Measurements from ENCODE around the gene NHSL2.
"Not testable (repeated sequence)": the region's sequence is repeated elsewhere in the genome, so short reads cannot be mapped to it uniquely, and the experiment has no call there.

The NHSL2 gene

DNA sequence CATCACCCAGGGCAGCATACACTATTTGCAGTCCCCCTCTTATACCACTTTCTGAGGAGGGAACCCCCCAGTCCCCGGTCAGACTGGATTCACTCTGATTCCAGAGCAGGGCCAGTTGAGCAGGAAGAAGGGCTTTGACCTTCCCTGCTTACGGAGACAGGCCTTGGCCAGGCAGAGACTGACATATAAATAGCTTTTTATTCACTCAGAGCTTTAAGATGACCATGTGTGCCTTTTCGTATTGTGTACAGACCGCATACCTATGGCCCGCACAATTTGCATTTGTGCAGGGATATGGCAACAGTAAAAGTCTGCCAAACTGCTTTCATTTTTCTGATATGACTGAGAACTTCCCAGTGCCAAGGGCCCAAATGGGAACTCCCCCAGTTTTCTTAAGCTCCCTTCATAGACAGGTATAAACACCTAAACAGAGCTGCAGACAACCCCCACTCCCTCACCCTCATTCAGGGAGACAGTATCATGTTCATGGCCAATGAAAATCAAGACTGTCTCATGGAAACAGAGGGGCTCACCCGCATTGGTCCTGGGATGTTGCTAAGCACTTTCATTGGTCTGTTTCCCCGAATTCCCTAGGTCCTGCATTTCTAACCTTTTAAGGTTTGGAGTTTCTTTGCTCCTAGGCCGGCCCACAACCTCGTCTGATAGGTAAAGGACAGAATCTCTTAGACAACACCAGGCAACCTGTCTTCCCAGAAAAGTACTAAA lies 135.1 kb downstream of the NHSL2 start:
- DNase-seq: no peak

- peak; percentile 25 for DNase-seq
Measured at GRCh38 chrX:72046447-72046846, 135.8 kb downstream of the NHSL2 start.

- DNase-seq: peak; percentile 23
Measured at GRCh38 chrX:72048510-72049455, 138.1 kb downstream of the NHSL2 start.

- no peak for DNase-seq
Measured at GRCh38 chrX:72050011-72050410, 139.4 kb downstream of the NHSL2 start.

DNA sequence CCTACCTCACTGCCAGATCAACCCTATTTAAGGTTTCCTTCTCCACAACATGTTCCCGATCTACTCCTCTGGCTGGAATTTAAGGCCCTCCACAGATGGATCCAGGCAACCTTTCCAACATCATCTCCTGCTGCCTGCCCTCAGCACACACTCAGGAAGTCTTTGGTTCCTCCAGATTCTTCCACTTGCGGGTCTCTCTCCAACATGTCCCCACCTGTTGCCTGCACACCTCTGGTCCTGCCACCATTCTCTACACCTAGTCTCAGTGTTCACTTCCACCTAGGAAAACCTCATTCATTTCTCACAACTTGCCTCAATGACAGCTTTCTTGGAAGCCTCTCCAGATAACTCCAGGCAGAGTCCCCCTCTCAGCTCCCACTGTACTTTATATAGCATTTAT lies 140.9 kb downstream of the NHSL2 start:
- no peak for DNase-seq

DNA sequence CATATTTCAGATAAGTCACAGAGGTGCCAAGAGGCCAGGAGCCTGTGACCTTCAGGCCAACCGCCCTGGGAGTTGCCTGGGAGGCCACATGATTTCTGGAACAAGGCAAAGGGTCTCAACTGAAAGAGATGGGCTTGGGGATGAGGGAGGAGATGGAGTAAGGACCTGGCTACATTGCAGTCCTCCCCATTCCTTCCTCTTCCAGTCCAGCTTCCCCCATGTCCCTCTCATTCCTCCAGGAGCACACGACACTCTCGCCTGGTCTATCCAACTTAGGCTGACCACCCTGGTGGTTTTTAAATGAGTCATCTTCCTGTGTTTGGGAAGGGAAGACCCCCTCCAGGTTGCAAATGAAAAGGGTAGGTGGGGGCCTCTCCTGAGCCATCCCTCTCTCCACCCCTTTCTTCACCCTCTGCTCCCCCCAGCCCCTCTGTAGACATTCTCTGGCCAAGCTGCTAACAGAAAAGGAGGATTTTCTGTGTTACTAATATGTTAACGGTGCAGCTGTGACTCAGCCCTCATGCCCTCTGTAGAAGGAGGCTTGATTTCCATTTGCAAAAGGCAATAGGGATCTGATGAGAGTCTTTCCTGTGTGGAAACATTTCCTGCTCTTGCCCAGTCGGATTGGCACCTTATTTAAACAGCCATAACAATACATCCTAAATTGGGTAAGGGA lies 141.9 kb downstream of the NHSL2 start:
- no peak for DNase-seq

- DNase-seq: no peak
Measured at GRCh38 chrX:72053508-72053907, 142.9 kb downstream of the NHSL2 start.

GRCh38 chrX:72054779-72055489 lies 144.3 kb downstream of the NHSL2 start:
- DNase-seq: no peak

- no peak for DNase-seq
Measured at GRCh38 chrX:72057331-72057730, 146.7 kb downstream of the NHSL2 start.

- no peak for DNase-seq
Measured at GRCh38 chrX:72057849-72058248, 147.2 kb downstream of the NHSL2 start.

DNA sequence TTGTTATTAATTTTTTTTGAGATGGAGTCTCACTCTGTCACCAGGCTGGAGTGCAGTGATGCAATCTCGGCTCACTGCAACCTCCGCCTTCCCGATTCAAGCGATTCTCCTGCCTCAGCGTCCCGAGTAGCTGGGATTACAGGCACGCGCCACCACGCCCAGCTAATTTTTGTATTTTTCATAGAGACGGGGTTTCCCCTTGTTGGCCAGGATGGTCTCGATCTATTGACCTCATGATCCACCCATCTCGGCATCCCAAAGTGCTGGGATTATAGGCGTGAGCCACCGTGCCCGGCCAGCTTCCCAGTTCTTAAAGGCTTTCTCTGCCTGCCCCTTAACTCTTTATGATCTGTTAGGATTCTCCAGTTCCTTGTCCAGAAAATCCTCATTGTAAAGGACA lies 147.7 kb downstream of the NHSL2 start:
- DNase-seq: not testable (repeated sequence)

DNA sequence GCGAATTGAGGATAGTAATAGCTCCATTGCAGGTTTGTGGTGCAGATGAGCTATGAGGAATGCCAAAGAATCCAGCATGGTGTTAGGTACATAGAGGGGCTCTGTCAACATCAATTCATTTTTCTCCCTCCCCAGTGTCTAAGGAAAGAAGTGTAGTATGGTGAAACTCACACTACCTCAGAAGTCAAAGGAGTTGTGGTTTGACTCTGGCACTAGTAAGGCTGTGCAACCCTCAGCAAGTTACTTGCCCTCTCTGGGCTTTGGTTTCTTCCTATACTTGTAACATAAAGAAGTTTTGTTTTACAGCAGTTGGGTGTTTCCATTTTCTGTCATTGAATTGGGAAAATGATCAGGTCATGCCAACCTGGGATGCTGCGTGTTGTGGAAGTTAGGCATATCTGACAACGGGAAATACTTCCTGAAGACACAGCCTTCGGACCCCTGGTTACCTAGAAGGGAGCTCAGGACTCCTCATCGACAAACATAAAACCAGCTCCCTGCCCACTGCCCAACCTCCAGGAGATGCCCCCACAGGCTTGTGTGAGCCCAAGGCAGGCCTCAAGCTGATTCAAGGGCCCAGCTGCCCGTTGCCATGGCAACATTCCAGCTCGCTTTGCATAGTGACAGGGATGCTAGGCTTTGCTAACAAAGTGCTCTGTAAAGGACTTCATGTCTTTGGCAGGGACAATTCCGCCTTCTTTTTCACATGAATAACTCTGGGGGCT lies 149.7 kb downstream of the NHSL2 start:
- DNase-seq: no peak

DNA sequence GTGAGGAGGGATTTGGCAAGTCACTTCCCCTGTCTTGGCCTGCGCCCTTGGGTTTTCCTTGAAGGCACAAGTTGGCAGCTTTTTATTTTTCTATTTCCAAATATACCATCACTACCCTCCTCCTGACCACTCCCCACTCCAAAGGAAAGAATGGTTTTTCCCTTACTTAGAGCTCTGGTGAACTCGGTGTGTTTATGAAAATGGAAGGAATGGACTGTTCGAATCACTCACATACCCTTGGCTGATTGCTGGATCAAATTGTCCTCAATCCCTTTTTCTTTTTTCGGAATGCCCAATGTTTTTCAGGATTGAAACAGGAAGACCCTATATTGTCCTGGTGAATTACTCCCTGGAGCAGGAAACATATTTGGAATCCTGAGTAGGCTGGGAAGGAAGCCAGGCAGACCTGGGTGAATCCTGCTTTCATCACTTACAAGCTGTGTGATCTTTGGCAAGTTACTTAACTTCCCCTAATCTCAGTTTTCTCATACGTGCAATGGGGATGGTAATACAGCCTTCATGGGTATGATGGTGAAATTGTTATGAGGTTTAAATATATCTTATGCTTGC lies 150.4 kb downstream of the NHSL2 start:
- DNase-seq: no peak

GRCh38 chrX:72062916-72063315 lies 152.3 kb downstream of the NHSL2 start:
- no peak for DNase-seq

GRCh38 chrX:72069350-72070160 lies 158.9 kb downstream of the NHSL2 start:
- no peak for DNase-seq

DNA sequence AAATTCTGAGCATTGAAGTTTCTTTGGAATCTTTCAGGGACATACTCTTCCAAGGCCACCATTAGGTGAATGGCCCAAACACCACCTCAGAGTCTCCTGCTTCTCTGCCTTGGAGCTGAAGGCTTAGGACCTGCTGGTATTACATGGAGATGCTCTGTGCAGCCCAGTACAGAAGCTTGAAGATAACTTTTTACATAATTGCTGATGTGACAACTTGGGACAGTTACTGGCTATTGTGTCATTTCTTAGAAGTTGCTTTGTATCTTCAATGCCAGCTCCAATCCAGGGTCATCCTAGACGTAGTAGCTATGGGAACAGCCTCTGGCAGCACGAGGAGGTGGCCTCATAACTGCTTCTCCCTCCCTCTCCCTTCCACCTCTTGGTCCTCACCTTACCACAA lies 160.6 kb downstream of the NHSL2 start:
- DNase-seq: no peak

DNA sequence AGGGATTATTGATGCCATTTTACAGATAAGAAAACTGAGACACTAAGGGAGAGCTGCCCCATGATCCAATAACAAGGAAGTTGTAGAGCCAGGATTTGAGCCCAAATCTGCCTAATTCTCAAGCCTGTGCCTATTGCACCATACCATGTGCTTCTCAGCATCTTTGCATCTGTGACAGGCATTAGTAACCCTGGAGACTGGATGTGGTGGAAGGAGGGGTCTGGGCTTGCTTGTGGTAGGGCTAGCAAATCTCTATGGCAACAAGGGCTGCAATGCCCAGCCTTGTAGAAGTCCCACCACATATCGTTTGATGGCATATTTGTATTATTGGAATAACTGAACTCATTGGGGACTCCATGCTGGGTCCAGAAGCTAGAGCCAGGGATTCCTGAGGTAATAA lies 163.0 kb downstream of the NHSL2 start:
- DNase-seq: no peak

DNA sequence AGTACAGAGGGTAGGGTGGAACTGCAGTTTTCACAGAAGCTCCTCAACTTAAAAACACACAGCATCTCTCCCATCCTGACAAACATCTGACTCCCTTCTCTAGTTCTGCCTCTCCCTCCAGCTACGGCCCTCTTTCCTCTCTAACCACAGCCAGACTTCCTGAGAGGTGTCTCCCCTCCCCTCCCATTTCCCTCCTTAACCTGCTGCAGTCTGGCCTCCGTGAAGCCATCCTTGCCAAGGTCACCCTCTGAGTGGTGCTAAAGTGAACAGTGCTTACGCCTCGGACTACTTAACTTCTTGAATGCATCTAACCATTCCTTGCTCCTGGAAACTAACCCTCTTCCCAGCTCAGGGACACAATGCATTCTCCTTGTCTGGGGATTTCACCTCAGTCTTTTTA lies 167.8 kb downstream of the NHSL2 start:
- DNase-seq: no peak

- no peak for DNase-seq
Measured at GRCh38 chrX:72079607-72080006, 169.0 kb downstream of the NHSL2 start.

DNA sequence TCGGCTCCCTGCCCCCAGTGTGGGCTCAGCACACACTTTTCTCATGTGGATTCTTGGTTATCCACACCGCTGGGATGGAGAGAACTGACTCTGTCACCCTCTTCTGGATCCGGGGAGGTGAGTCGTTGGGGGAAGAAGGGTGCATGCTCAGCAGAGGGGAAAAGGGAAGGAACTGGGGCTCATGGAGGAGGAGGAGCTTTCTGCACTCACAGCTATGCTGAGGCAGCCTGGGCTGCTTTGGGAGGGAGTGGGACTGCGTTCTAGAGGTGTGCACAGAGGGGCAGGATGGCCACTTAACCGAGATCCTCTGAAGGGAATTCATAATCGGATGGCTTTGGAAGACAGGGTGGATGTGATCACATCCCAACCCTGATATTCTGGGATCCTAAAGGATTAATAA lies 169.5 kb downstream of the NHSL2 start:
- DNase-seq: no peak

GRCh38 chrX:72080800-72081199 lies 170.2 kb downstream of the NHSL2 start:
- DNase-seq: no peak

Data from CD4-positive, alpha-beta T cell treated with Interleukin-10 for 1 hour (primary cell).